Measurements from ENCODE around the gene CAB39L.

- TF ChIP-seq CTCF (conservative IDR thresholded peaks at IDR 0.05; ENCODE audit: low read depth, low read length) (peak; percentile 37), EZH2 (IDR thresholded peaks at IDR 0.05; ENCODE audit: borderline replicate concordance, low read depth, low read length, poor library complexity, severe bottlenecking) (no peak)
Measured at GRCh38 chr13:49421391-49421790, 22.5 kb downstream of the CAB39L start.
